Forelimb muscle (tissue), 1 donor: Measurements from ENCODE around the gene ELF4. TPM values are rescaled to one million over a fixed set of nuclear protein-coding genes. Genes with fewer than 3 reads are reported as not detected.

Experiments
- DNase-seq: peaks from one replicate; pipeline ENCODE4 v3.0.0-alpha.2; 2013; ENCODE audit warnings: low read depth
- polyA plus RNA-seq: library from polyadenylated mRNA; unstranded; fragments of 120-200 nt; gene quantifications from one replicate; pipeline ENCODE4 v1.2.1, GENCODE V29; 2013; ENCODE audit not compliant: insufficient read length

ELF4 gene
- polyA plus RNA-seq, 1 donor, result 8.5 TPM

DNA sequence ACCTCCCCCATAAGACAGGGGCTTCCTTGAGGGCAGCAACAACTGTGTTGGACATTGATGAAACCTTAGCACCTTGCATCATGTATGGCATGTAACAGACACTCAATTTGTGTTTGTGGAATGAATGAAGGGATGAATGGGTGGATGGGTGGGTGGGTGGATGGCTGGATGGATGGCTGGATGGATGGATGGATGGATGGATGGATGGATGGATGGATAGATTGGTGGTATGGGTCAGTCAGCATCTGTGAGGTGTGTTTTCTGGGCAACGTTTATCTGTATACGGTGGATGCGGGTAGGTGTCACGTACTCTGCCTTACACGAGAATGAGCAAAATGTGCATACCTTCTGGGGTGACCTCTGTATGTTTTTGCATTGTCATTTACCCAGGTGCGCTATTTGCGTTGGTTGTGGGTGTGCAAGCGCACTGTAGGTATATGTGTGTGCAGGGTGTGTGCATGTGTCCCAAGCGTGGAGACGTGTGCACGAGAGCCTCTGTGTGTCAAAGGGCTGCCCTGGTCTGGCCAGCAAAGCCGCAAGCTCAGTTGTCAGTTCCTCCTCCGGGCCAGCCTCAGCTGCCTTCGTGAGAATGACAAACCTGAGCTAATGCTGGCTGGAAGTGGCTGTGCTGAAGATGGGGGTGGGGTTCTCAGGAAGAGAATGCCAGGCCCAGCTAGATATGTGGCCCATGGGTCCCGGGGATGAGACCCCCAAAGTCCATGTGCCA lies 26.5 kb downstream of the ELF4 start:
- no peak for DNase-seq

DNA sequence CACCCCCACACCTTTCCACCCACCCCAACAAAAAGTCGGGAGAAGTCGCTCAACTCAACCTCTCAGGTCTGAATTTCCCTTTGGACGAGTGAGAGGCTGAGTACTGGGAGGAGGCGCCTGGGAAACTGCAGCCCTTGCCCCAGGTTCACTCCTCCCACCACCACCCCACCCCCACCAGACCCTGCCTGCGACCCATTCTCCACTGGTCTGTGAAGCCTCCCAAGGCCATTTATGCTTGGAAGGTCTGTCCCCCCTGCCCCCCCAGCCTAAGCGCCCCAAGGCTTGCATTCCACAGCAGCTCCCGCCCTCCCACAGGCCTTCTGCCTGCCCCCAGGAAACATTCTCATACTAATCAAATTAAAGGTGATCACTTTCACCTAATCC lies 27.2 kb downstream of the ELF4 start:
- DNase-seq, result no peak

DNA sequence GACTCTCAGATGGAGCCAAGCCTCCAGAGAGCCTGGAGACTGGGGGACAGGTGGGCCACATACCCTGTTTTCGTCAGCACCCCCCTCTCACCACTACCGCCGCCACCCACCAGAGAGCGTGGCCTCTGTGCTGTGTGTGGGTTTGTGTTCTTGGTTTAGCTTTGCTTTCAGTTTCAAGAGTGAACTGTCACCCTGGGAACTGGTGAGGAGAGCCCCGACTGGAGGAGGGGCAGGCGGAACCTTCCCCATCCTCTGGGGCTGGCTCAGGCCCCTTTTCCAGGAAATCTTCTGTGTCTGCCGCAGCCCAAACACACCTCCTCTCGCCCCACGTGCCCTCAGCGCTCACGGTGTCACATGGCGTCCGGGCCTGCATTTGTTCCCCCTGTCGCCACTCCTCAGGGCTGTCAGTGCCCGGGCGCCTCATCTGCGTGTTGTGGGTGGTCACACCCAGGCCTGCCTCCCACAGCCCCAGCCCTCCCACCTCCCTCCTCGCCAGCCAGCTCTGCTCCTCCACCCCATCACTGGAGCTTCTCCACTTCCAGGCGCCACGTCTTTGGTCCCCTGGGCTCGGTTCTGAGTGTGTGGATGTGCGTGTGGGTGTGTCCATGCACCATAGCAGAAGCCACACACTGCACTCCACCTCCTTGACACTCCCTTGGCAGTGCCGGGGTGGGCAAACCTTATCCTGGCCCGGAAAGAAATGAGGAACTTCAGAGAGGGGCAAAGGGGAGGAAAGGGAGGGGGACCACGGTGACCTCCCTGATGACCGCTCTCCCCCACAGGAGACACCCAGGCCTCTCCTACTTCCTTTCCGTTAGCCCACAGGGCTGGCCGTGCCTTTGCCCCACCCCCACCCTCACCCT lies 27.8 kb downstream of the ELF4 start:
- DNase-seq, result no peak

DNA sequence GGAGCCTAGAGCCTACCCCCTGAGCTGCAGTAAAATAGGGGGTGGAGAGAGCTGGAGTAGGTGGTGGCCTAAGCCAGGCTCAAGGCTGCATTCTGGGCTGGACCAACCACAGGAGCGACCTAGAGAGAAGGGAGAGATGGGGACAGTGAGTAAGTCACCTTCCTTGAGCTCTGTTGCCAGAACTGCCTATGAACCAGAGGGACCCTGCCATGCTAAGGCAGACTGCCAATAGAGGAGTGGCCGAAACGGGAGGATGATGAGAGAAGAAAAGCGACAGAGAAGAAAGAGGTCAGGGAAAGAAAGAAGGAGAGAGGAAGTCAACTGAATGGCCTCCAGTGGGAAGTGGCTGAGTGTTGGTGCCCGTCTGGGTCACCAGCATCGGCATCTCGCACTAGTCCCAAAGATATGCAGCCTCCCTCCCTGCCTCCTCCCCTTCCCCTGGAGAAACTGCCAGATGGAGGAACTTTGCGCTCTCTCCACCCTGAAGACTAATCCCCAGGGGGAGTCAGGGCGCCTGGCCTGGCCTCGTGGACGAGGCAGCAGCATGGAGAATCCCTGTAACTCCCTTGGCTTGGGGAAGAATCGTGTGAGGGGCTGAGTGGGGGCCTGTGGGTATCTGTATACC lies 28.8 kb downstream of the ELF4 start:
- DNase-seq, result no peak

DNA sequence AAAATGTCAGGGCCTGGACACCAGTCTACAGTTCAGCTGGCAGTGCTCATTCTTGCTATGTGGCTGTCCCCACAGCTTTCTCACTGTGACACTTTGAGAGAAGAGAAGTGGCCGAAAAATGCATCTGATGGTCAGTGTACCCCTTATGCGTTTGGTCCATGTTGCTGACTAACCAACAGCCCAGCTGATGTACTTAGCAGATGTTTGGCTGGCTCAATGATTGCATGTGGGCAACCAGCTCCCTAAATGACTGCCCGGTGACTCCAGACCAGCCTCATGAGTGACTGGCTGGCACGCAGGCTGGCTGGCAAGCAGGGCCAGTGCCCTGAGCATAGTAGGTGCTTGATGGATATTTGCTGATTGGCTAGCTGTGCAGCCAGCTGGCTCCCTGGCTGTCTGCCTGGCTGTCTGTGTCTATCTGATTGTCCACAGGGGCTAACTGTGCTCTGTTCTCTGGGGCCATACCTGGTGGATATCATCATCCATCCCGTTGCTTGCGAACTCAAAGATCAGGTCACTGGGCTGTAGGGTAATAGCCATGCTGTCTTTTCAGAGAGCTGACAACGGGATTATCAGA lies 29.4 kb downstream of the ELF4 start:
- DNase-seq, result no peak

DNA sequence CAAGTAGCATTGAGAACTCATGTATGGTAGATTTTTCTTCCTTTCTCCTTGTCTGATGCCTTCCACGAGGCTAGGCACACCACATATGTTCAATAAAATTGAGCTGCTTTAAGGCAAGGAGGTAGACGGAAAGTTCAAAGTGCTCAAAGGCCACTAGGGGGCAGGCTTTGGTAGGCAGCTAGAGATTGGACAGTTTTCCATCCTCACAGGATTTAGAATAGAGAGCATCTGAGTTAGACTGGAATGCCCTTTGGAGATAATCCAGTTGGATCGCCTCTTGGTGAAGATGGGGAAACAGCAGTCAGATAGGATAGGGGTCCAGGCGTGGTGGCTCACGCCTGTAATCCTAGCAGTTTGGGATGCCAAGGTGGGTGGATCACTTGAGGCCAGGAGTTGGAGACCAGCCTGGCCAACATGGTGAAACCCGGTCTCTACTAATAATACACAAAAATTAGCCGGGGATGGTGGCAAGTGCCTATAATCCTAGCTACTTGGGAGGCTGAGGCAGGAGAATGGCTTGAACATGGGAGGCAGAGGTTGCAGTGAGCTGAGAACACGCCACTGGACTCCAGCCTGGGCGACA lies 30.4 kb downstream of the ELF4 start:
- DNase-seq, result peak; percentile 28

DNA sequence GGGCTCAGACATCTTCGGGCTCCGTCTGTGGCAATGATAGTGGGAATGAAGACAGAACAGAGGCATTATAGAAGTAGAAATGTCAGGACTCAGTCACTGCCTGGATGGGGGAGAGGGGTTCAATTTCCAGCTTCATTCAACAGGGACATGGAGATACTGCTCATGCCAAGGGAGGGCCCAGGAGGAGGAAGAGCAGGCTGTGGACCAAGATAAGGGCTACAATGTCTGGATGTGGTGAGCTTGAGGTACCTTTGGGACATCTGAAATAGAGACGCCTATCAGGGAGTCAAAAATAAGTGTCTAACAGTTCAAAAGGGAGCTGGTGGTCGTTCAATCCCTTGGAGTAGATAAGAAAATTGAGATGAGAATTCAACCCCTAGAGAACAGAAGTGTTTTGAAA lies 34.5 kb downstream of the ELF4 start:
- no peak for DNase-seq

DNA sequence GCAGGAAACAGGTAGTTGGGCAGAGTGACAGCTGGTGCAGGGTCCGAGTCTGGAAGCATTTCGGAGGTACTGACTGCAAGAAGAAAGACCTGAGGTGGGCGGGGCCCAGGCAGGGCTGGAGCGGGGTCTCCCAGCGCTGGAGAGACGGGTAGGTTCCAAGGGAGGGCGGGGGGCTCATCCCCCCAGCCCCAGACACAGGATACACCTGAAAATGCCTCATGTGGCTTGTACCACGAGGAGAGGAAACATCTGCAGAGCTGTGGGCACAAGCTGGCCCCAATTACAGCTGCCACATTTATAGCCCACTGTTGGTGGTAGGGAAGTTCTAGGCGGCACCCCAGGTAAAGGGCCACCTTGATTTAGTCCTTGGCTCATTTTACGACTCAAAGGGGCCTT lies 38.0 kb downstream of the ELF4 start:
- no peak for DNase-seq

DNA sequence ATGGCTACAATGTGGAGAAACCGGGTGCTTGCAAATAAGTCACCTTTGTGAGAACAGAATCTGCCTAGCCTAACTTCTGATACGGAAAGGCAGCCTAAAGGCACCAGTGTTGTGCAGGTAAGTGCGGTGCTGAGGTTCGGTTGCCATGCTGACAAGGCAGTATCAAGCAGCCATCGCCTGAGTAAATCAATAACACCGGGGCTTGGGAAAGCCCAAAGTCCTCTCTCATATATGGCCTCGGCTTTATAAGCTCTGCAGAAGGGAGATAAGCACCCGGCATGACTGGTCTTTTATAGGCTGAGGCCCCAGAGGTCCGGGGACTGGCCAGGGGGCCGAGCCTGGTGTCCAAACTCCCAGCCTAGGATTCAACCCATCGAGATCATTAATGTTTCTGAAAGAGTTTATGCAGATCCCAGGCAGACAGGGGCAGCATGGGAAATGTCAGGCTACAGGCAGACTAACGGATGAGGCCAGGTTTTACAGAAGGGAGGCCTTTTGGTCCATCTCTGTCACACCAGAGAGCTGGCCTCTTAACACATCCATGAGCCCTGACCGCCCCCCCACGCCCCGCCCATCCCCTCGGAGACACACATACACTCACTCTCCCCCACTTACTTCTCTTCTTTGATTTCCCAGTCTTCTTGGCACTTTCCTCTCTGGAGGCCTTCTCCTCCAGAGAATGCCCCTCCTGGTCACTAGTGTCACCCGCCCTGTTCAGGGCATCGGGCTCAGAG lies 38.5 kb downstream of the ELF4 start:
- DNase-seq, result no peak

DNA sequence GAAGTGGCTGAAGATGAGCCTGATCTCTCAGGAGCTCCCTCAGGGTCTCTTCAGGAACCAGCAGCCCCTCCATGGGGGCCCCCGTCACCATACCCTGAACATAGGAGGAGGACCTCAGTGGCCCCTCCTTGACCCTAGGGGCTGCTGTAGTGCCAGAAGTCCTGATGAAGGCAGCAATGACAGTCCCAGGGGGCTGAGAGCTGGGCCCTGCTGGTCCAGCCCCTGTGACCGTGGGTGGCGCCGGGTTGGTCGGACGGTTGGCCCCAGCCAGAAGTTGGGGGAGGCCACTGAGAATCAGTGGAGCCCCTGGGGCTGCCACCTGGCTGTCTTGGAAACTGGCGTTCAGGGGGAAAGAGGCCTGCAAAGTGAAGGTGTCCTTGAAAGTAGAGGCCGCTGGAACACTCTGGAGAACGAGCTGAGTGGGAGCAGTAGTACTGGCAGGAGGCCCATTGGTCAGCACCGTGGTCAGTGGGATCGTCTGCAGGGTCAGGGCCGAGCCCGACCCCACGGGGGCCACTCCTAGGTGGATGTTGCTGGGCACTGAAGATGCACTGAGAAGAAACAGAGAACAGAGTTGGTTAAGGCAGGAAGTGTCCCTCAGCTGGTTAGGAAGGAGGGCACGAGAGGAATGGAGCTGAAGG lies 43.2 kb downstream of the ELF4 start:
- DNase-seq, result no peak

DNA sequence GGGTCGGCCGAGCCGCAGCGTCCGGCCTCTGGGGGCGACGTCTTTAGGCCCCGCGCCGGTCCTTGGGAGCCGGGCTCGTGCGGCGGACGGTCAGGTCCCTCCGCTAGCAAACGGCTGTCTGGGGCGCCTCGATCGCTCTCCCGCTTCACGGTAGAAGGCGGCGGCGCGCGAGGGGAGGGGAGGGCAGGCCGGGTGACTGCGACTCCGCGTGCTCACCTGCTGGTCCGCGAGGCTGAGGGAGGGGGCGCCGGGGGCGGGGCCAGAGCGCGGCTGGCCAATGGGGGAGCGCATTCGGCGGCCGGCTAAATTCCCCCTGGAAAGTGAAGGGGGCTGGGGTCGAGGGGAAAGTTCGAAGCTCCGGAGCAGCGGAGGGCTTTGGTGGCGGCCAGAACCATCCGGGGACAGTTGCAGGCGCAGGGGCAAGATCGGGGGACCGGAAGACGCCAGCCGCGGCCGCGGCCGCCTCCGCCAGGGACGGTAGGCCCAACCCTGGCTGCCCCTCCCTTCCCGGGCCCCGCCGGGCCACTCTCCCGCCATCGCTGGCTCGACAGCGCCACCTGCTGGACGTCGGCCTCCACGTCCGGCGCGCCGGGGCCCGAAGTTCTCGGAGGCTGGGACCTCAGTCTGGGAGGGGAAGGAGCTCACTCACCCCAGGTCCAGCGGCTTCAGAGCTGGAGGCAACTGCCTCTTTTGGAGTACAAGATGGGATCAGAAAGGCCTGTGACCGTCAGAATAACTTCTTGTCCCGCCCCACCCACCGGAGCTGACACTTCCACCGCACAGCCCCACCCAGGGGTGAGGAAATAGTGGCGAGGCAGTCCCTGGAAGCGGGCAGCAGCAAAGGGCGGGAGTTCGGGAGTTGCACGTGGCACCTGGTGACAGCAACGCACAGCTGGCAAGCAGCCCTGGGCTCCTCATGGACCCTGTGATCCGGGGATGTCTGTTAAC lies 49.9 kb downstream of the ELF4 start:
- DNase-seq, result no peak

DNA sequence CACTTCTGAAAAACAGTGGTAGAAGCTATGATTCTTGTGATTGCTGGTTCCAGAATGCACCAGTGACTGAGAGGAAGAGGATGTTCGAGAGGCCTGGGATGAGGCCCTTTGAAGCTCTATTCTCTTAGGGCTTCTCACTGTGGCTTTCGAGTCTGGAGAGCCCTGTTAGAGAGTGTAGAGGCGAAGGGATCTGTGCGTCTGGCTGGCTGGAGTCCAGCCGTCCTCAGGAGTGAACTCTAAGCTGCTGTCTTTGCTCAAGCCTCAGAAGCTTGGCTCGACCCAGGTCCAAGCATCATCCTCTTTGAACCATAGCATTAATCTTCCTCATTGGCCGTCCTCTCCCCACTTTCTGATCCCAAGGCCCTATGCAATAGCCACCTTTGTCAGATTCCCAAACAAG lies 51.6 kb downstream of the ELF4 start:
- no peak for DNase-seq

DNA sequence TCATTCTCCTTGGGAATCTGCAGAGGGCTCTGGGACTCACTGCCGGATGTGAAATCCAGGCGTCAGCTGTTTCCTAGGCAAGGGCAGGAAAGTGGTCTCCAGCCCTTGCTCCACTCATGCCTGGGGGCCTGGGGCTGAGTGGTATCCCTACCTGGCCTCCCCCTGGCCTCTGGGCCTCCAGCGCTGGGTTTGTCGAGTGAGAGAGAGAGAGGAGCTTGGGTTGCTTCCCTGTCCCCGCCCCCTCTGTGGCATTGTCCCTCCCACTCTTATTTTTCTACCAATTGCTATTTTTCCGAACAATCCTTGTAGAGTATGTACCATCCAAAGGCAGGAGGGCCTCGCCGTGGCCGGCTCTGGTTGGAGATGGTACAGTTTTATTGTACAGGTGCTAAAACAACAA lies 53.1 kb downstream of the ELF4 start:
- DNase-seq, result no peak

DNA sequence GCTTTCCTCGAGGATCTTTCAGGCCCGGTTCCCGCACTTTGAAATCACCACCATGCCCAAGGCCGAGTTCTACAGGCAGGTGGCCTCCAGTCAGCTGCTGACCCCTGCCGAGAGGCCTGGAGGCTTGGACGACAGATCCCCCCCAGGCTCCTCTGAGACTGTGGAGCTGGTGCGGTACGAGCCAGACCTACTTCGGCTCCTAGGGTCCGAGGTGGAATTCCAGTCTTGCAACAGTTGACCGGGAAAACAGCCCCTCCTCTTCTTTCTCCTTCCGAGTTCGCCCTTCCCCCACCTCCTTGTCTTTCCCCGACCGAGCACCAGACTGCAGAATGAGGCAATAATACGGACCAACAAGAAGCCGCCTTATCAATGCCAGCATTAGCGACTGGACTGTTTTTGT lies 54.4 kb downstream of the ELF4 start:
- no peak for DNase-seq

DNA sequence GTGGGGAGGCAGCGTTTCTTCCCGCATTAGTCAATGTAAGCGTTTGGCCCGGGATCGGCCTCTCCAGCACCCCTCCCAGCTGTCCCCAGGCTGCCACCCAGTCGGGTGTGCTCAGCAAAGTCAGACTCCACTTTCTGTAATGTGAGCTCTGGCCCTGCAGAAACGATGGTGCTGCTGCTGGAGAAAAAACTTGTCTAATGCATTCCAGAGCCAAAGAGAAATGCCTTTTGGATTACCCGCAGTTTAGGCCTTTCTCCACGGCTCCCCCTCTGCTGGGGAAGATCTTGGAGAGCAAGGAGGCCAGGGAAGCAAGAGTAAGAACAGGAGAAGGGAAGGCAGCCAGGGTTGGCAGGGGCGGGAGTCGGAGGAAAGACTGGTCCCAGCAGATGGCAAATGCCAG lies 55.2 kb downstream of the ELF4 start:
- DNase-seq, result no peak

DNA sequence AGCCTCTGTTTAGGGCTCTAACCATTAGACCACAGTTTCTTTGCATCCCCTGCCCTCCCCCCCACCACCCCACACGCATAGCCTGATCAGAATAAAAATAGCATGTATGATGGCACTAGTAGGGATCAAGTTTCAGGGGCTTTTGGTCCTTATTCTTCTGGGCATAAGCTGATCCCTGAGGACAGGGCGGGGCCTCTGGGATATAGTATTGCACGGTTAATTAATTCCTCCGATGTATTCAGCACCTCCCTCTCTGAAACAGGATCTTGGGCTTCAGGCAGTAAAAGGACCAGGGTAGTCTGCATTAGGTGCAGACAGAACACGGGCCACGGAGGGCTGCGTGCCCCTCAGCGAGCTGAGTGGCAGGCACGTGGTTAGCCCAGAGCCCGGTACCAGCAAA lies 57.1 kb downstream of the ELF4 start:
- no peak for DNase-seq

DNA sequence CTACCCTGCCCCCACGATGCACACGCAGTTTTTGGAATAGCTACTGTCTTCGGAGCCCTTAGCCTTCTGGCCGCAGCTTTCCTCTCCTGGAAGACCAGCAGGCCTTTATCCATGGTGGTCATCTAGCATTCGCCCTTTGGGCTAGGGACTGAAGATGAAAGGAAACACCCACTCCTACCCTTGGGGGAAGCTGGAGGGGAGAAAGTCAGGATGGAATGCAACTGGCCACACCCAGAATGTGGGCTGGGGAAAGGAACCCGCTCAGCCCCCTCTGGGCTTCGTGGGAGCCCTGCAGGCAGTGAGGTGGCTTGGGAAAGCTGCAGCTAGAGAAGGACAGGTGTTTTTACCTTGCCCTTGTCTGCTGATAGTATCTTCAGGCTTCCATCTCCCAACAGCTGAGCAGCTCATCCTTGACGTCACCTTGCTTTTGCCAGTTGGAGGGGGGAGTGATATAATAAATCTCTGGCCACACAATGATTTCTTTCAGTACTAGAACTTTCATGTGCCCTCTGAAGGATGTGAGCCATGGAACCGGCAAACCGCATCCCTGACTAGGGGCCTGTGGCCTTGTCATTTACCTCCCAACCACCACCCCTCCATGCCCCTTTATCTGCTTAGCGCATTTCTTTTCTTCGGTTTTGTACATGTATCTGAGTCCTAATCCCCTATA lies 59.0 kb downstream of the ELF4 start:
- no peak for DNase-seq

DNA sequence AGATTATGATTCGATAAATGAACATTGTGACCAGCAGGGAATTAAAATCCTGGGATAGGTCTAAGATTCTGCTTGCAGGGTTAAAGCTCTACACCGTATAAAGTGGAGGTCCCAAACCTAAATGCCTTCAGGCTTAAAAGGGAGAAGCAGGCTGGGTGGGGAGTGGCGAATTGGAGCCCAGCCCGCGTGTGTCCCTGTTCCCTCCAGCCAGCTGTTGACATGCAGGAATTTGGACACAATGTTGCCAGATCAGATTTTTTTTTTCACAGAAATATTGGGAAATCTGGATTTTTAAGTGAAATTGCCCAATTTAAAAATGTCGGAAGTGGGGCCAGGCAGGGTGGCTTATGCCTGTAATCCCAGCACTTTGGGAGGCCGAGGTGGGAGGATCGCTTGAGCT lies 60.5 kb downstream of the ELF4 start:
- no peak for DNase-seq

DNA sequence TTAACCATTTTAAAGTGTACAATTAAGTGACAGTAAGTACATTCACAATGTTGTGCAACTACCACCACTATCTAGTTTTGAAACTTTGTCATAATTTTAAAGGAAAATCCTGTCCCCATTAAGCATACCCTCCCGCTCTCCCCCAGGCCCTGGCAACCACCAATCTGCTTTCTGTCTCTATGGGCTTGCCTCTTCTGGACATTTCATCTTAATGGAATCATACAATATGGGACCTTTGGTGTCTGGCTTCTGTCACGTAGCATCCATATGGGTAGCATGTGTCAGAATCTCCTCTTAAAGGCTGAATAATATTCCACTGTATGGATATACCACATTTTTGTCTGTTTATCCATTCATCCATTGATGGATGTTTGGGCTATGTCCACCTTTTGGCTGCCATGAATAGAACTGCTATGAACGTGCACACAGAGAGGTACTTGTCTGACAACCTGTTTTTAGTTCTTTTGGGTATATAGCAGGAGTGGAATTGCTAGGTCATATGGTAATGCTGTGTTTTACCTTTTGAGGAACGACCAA lies 61.5 kb downstream of the ELF4 start:
- DNase-seq, result no peak
